Measurements from ENCODE around the gene FAM222A. TPM values are rescaled to one million over a fixed set of nuclear protein-coding genes. Genes with fewer than 3 reads are reported as not detected.

The FAM222A gene
- polyA plus RNA-seq (2013, experiment 1 of 4) = 4.7 TPM
- 6.2 TPM for polyA plus RNA-seq (2013, experiment 2 of 4)
- polyA plus RNA-seq (2013, experiment 3 of 4) = 5.6 TPM
- polyA plus RNA-seq (2013, experiment 4 of 4) = 5.8 TPM

DNA sequence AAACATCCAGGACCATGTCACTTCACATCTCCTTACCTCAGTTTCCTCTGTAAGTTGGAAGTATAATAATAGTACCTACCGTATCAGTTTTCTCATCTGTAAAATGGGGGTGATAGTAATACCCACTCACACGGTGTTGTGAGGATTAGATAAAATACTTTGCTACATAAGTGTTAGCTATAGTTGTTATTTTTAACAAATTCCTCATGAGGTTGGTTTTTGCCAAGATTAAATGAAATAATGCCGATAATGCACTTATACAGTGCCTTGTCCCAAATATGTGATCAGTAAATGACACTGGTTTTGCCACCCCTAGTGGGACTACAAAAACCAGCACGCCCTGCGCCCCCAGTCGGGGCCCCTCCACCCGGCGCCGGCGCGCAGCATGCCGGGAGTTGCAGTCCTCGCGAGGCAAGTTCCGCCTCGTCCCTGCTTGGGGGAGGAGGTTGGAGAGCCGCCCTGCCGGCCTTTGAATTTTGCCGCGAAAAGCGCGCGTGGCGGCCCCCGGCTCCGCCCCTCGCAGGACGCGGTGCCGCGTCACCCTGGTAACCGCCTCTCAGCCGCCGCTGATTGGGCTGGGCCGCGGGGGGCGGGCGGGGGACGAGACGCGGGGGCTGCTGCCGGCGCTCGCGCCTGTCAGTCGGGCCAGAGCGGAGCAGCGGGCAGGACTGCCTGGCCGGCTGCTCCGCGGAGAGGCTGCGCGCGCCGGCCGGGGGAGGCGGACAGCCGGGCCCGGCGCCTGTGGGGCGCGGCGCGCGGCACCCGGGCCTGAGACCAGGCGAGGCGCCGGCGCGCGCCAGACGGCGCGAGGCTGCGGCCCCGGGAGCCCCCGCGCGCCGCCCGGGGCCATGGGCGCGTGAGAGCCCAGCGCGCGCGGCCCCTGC, at the start of gene FAM222A:
FAM222A (plus strand) TSS at position 639 of the 884 bp plus-strand sequence. CDS start 30,322 bp downstream, outside the sequence.
- Histone ChIP-seq H3K27ac (ENCODE audit: insufficient read depth, low read depth, low read length, poor library complexity, severe bottlenecking) (peak within 1 kb of the TSS; percentile 62), H3K4me1 (ENCODE audit: control insufficient read depth, insufficient read depth, low read length) (peaks cover 34% of the 10 kb centered on the region), H3K27me3 (ENCODE audit: control insufficient read depth, insufficient read depth, low read length, poor library complexity, severe bottlenecking) (peaks cover 62% of the 10 kb centered on the region), H3K9me3 (ENCODE audit: control insufficient read depth, low read length) (no peaks in the 10 kb centered on the region), H3K36me3 (ENCODE audit: control insufficient read depth, insufficient read depth, low read length) (no peaks in the 10 kb centered on the region), H3K4me3 (ENCODE audit: insufficient read depth, low read depth, low read length) (peak within 1 kb of the TSS; percentile 61)
- 0 to 1% methylated on average over 86 to 87 of the region's 88 CpGs for WGBS, 2 experiments

- WGBS, 2 experiments = 95 to 97% methylated on average over 1 to 2 of the region's 2 CpGs
- no peaks in the 10 kb centered on the region for H3K4me1 ChIP-seq (ENCODE audit: control insufficient read depth, insufficient read depth, low read length)
- H3K36me3 ChIP-seq (ENCODE audit: control insufficient read depth, insufficient read depth, low read length) = no peaks in the 10 kb centered on the region
- no peaks in the 10 kb centered on the region for H3K9me3 ChIP-seq (ENCODE audit: control insufficient read depth, low read length)
- H3K27me3 ChIP-seq (ENCODE audit: control insufficient read depth, insufficient read depth, low read length, poor library complexity, severe bottlenecking) = no peaks in the 10 kb centered on the region
- no peak overlapping the region for H3K27ac ChIP-seq (ENCODE audit: insufficient read depth, low read depth, low read length, poor library complexity, severe bottlenecking)
- H3K4me3 ChIP-seq (ENCODE audit: insufficient read depth, low read depth, low read length) = no peak overlapping the region
Measured at GRCh38 chr12:109664402-109664801, 49.2 kb upstream of the FAM222A start.

DNA sequence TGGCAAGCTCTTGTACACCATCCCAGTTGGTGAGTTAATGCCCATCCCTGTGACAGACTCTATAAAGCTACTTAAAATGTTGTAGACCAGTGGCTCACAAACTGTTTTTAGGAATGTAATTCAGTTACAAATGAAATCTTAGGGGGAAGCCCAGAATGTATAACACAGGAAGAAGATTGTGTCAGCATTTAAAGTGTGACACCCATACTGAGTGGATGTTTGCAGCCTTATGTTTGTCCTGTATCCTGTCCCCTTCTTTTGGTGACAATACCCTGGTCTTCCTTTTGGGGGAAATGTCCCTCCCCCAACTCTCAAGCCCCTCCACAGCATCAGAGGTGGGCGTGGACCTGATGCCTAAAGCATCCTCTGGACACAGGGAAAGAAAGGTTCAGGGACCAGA, 47.6 kb upstream of the FAM222A start:
- peaks cover 10% of the 10 kb centered on the region for H3K4me1 ChIP-seq (ENCODE audit: control insufficient read depth, insufficient read depth, low read length)
- H3K27me3 ChIP-seq (ENCODE audit: control insufficient read depth, insufficient read depth, low read length, poor library complexity, severe bottlenecking) = no peaks in the 10 kb centered on the region
- no peak overlapping the region for H3K27ac ChIP-seq (ENCODE audit: insufficient read depth, low read depth, low read length, poor library complexity, severe bottlenecking)
- no peaks in the 10 kb centered on the region for H3K9me3 ChIP-seq (ENCODE audit: control insufficient read depth, low read length)
- H3K36me3 ChIP-seq (ENCODE audit: control insufficient read depth, insufficient read depth, low read length) = no peaks in the 10 kb centered on the region
- H3K4me3 ChIP-seq (ENCODE audit: insufficient read depth, low read depth, low read length) = no peak overlapping the region
- WGBS, 2 experiments = 82 to 92% methylated on average over 1 of the region's 1 CpG

GRCh38 chr12:109670731-109671130, 42.9 kb upstream of the FAM222A start:
- Histone ChIP-seq H3K27ac (ENCODE audit: insufficient read depth, low read depth, low read length, poor library complexity, severe bottlenecking) (no peak overlapping the region), H3K9me3 (ENCODE audit: control insufficient read depth, low read length) (no peaks in the 10 kb centered on the region), H3K4me1 (ENCODE audit: control insufficient read depth, insufficient read depth, low read length) (peaks cover 10% of the 10 kb centered on the region), H3K27me3 (ENCODE audit: control insufficient read depth, insufficient read depth, low read length, poor library complexity, severe bottlenecking) (no peaks in the 10 kb centered on the region), H3K4me3 (ENCODE audit: insufficient read depth, low read depth, low read length) (no peak overlapping the region), H3K36me3 (ENCODE audit: control insufficient read depth, insufficient read depth, low read length) (no peaks in the 10 kb centered on the region)
- 42 to 46% methylated on average over 10 of the region's 10 CpGs for WGBS, 2 experiments

DNA sequence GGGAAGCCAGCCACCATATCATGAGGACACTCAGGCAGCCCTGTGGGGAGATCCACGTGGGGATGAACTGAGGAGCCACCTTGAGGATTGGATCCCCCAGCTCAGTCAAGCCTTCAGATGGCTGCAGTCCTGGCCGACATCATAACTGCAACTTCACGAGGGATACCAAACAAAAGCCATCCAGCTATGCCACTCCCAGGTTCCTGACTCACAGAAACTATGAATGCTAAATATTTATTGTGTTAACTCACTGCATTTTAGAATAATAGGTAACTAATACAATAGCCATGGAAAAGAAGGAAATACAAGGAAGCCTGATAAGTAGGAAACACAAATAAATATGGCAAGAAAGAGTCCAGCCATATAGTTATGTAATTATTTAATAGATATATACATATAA, 42.1 kb upstream of the FAM222A start:
- no peak overlapping the region for H3K4me3 ChIP-seq (ENCODE audit: insufficient read depth, low read depth, low read length)
- H3K27ac ChIP-seq (ENCODE audit: insufficient read depth, low read depth, low read length, poor library complexity, severe bottlenecking) = no peak overlapping the region
- no peaks in the 10 kb centered on the region for H3K27me3 ChIP-seq (ENCODE audit: control insufficient read depth, insufficient read depth, low read length, poor library complexity, severe bottlenecking)
- no peaks in the 10 kb centered on the region for H3K36me3 ChIP-seq (ENCODE audit: control insufficient read depth, insufficient read depth, low read length)
- no peaks in the 10 kb centered on the region for H3K9me3 ChIP-seq (ENCODE audit: control insufficient read depth, low read length)
- 84 to 91% methylated on average over 3 of the region's 3 CpGs for WGBS, 2 experiments
- H3K4me1 ChIP-seq (ENCODE audit: control insufficient read depth, insufficient read depth, low read length) = peaks cover 10% of the 10 kb centered on the region

DNA sequence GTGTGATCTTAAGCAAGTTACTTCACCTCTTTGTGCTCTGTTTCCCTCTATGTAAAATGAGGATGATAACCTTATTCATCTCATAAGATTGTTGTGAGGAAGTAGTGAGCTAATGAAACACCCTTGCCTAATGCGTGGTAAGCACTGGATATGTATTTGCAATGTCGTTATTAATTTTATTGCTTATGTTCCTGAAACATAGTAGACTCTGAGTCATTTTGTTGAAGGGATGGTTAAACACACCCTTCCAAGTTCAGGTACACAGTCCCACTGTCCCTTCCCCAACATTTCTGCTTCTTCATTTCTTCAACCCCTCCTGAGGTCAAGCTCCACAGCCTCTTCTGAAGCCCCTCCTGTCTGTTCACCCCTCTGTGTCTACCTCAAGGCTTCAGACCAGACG, 40.2 kb upstream of the FAM222A start:
- Histone ChIP-seq H3K4me1 (ENCODE audit: control insufficient read depth, insufficient read depth, low read length) (peaks cover 15% of the 10 kb centered on the region), H3K36me3 (ENCODE audit: control insufficient read depth, insufficient read depth, low read length) (no peaks in the 10 kb centered on the region), H3K9me3 (ENCODE audit: control insufficient read depth, low read length) (no peaks in the 10 kb centered on the region), H3K27me3 (ENCODE audit: control insufficient read depth, insufficient read depth, low read length, poor library complexity, severe bottlenecking) (no peaks in the 10 kb centered on the region), H3K27ac (ENCODE audit: insufficient read depth, low read depth, low read length, poor library complexity, severe bottlenecking) (no peak overlapping the region), H3K4me3 (ENCODE audit: insufficient read depth, low read depth, low read length) (no peak overlapping the region)
- WGBS, 2 experiments = 94 to 96% methylated on average over 3 of the region's 3 CpGs

GRCh38 chr12:109673884-109674283, 39.7 kb upstream of the FAM222A start:
- no peaks in the 10 kb centered on the region for H3K9me3 ChIP-seq (ENCODE audit: control insufficient read depth, low read length)
- WGBS, 2 experiments = 91 to 92% methylated on average over 2 of the region's 2 CpGs
- H3K4me3 ChIP-seq (ENCODE audit: insufficient read depth, low read depth, low read length) = no peak overlapping the region
- no peak overlapping the region for H3K27ac ChIP-seq (ENCODE audit: insufficient read depth, low read depth, low read length, poor library complexity, severe bottlenecking)
- no peaks in the 10 kb centered on the region for H3K36me3 ChIP-seq (ENCODE audit: control insufficient read depth, insufficient read depth, low read length)
- H3K4me1 ChIP-seq (ENCODE audit: control insufficient read depth, insufficient read depth, low read length) = peaks cover 19% of the 10 kb centered on the region
- H3K27me3 ChIP-seq (ENCODE audit: control insufficient read depth, insufficient read depth, low read length, poor library complexity, severe bottlenecking) = no peaks in the 10 kb centered on the region

GRCh38 chr12:109675411-109675810, 38.2 kb upstream of the FAM222A start:
- Histone ChIP-seq H3K27ac (ENCODE audit: insufficient read depth, low read depth, low read length, poor library complexity, severe bottlenecking) (no peak overlapping the region), H3K4me1 (ENCODE audit: control insufficient read depth, insufficient read depth, low read length) (peaks cover 25% of the 10 kb centered on the region), H3K9me3 (ENCODE audit: control insufficient read depth, low read length) (no peaks in the 10 kb centered on the region), H3K4me3 (ENCODE audit: insufficient read depth, low read depth, low read length) (no peak overlapping the region), H3K27me3 (ENCODE audit: control insufficient read depth, insufficient read depth, low read length, poor library complexity, severe bottlenecking) (no peaks in the 10 kb centered on the region), H3K36me3 (ENCODE audit: control insufficient read depth, insufficient read depth, low read length) (no peaks in the 10 kb centered on the region)
- 91 to 94% methylated on average over 6 of the region's 6 CpGs for whole genome bisulfite sequencing, 2 experiments

- H3K27ac ChIP-seq (ENCODE audit: insufficient read depth, low read depth, low read length, poor library complexity, severe bottlenecking) = no peak overlapping the region
- H3K4me1 ChIP-seq (ENCODE audit: control insufficient read depth, insufficient read depth, low read length) = peaks cover 19% of the 10 kb centered on the region
- no peaks in the 10 kb centered on the region for H3K9me3 ChIP-seq (ENCODE audit: control insufficient read depth, low read length)
- WGBS, 2 experiments = 49 to 67% methylated on average over 12 of the region's 12 CpGs
- no peak overlapping the region for H3K4me3 ChIP-seq (ENCODE audit: insufficient read depth, low read depth, low read length)
- no peaks in the 10 kb centered on the region for H3K36me3 ChIP-seq (ENCODE audit: control insufficient read depth, insufficient read depth, low read length)
- H3K27me3 ChIP-seq (ENCODE audit: control insufficient read depth, insufficient read depth, low read length, poor library complexity, severe bottlenecking) = no peaks in the 10 kb centered on the region
Measured at GRCh38 chr12:109677279-109677691, 36.3 kb upstream of the FAM222A start.

DNA sequence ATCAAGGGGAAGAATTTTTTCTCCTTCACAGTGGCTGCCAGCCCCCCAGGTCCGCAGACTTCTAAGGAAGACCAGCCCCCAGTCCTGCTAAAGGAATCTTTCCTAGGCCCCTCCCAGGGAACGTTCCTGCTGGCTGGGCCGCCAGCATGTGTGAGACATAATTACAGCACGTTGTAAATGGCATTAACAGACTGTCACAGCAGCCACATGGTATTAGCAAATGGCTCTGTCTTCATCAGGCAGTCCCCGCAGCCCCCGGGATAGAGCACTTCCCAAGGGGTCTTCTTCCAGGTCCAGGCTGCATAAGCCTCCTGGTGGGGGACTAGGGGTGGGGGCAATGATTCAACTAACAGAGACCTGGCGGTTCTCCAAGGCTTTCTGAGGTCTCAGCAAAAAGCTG, 34.9 kb upstream of the FAM222A start:
- no peaks in the 10 kb centered on the region for H3K9me3 ChIP-seq (ENCODE audit: control insufficient read depth, low read length)
- no peaks in the 10 kb centered on the region for H3K36me3 ChIP-seq (ENCODE audit: control insufficient read depth, insufficient read depth, low read length)
- WGBS, 2 experiments = 49 to 52% methylated on average over 7 of the region's 7 CpGs
- peaks cover 19% of the 10 kb centered on the region for H3K4me1 ChIP-seq (ENCODE audit: control insufficient read depth, insufficient read depth, low read length)
- H3K4me3 ChIP-seq (ENCODE audit: insufficient read depth, low read depth, low read length) = no peak overlapping the region
- no peaks in the 10 kb centered on the region for H3K27me3 ChIP-seq (ENCODE audit: control insufficient read depth, insufficient read depth, low read length, poor library complexity, severe bottlenecking)
- H3K27ac ChIP-seq (ENCODE audit: insufficient read depth, low read depth, low read length, poor library complexity, severe bottlenecking) = no peak overlapping the region
